ENCODE measurements around the gene BMPR1A. TPM values are rescaled to one million over a fixed set of nuclear protein-coding genes. Genes with fewer than 3 reads are reported as not detected.

BMPR1A gene
- total and polyA plus RNA-seq, 4 donors, result 2.2 to 16.0 (median 8.9) TPM

DNA sequence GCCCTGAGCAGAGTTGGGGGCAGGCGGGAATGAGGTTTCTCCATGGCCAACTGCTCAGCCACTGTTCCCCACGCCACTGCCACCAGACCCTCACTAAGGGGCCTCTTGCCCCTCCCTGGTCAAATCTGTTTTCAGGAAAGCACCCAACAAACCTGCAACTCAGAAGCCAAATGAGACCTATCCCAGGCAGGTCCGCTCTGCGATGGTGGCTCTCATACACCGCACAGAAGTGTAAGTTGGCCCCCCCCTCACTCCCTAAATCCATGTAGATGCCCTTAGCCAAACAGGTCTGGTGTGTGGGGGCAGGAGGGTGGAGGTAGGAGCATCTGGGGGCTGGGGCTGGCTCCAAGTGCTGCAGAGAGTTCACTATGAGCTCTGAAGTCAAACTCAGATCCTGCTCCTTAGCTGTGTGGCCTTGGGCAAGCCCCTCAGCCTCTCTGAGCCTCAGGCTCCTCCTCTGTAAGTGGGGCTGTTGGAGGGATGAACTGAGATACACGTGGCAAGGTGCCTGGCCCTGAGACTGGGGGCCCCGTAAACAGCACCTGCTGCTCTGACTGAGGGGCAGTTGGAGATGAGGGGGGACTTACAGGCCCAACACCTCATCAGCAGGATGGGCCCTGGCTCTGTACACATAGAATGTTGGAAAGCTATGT lies 199.9 kb downstream of the BMPR1A start:
- H3K9me3 ChIP-seq (ENCODE audit: control insufficient read depth in 4 of 4, low read length in 3 of 4), result no peaks in the 10 kb centered on the region
- peak overlapping the region in 1 of 3 donors; percentile 17 for H3K4me3 ChIP-seq (ENCODE audit: low read depth in 1 of 3, low read length in 3 of 3)
- no peaks in the 10 kb centered on the region for H3K36me3 ChIP-seq (ENCODE audit: control insufficient read depth in 4 of 4, insufficient read depth in 3 of 4, low read depth in 1 of 4, low read length in 3 of 4)
- peaks cover 2 to 28% (median 15%) of the 10 kb centered on the region in 4 donors for H3K4me1 ChIP-seq (ENCODE audit: control insufficient read depth in 4 of 4, insufficient read depth in 4 of 4, low read length in 3 of 4)
- no peak for DNase-seq (ENCODE audit: low spot score)
- H3K27ac ChIP-seq (ENCODE audit: low read depth in 1 of 2, low read length in 2 of 2), result peak overlapping the region; percentile 21 to 65
- no peaks in the 10 kb centered on the region for H3K27me3 ChIP-seq (ENCODE audit: control insufficient read depth in 4 of 4, insufficient read depth in 4 of 4, low read length in 3 of 4)
- TF ChIP-seq, protein P1, sequence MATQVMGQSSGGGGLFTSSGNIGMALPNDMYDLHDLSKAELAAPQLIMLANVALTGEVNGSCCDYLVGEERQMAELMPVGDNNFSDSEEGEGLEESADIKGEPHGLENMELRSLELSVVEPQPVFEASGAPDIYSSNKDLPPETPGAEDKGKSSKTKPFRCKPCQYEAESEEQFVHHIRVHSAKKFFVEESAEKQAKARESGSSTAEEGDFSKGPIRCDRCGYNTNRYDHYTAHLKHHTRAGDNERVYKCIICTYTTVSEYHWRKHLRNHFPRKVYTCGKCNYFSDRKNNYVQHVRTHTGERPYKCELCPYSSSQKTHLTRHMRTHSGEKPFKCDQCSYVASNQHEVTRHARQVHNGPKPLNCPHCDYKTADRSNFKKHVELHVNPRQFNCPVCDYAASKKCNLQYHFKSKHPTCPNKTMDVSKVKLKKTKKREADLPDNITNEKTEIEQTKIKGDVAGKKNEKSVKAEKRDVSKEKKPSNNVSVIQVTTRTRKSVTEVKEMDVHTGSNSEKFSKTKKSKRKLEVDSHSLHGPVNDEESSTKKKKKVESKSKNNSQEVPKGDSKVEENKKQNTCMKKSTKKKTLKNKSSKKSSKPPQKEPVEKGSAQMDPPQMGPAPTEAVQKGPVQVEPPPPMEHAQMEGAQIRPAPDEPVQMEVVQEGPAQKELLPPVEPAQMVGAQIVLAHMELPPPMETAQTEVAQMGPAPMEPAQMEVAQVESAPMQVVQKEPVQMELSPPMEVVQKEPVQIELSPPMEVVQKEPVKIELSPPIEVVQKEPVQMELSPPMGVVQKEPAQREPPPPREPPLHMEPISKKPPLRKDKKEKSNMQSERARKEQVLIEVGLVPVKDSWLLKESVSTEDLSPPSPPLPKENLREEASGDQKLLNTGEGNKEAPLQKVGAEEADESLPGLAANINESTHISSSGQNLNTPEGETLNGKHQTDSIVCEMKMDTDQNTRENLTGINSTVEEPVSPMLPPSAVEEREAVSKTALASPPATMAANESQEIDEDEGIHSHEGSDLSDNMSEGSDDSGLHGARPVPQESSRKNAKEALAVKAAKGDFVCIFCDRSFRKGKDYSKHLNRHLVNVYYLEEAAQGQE (IDR thresholded peaks at IDR 0.05), result no peak
- TF ChIP-seq, protein P2, sequence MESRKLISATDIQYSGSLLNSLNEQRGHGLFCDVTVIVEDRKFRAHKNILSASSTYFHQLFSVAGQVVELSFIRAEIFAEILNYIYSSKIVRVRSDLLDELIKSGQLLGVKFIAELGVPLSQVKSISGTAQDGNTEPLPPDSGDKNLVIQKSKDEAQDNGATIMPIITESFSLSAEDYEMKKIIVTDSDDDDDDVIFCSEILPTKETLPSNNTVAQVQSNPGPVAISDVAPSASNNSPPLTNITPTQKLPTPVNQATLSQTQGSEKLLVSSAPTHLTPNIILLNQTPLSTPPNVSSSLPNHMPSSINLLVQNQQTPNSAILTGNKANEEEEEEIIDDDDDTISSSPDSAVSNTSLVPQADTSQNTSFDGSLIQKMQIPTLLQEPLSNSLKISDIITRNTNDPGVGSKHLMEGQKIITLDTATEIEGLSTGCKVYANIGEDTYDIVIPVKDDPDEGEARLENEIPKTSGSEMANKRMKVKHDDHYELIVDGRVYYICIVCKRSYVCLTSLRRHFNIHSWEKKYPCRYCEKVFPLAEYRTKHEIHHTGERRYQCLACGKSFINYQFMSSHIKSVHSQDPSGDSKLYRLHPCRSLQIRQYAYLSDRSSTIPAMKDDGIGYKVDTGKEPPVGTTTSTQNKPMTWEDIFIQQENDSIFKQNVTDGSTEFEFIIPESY (IDR thresholded peaks at IDR 0.05), result no peak
- TF ChIP-seq YY1 (IDR thresholded peaks at IDR 0.05), result no peak
- 66% methylated on average over 7 of the region's 7 CpGs for WGBS
- H3K9ac ChIP-seq (ENCODE audit: low read depth in 1 of 2, low read length in 2 of 2), result peak overlapping the region in 1 of 2 donors; percentile 43

DNA sequence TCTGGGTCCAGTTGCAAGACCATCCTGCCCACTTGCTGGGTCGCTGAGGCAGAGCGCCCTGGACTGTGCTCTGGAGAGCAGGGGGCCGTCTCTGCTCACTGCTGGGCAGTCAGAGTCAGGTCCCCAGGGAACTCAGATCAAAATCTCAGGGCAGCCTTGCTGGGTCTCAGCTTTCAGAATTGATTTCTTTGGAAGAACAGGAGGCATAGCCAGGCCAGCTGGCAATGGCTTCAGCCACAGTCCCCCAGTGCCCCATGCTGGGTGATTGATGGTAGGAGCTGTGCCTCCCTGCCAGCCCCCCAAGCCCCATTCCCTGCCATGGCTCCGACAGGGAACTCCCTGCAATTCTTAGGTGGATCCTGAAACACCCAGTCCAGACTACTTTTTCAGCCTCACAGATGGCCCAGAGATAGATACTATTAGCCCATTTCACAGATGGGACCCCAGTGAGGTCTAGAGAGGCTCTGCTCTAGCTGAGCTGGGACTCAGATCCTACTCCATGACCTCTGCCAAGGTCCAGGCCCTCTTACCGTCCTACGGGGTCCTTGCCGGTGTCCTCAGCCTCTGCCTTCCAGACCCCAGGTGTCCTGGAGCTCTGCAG lies 200.5 kb downstream of the BMPR1A start:
- DNase-seq (ENCODE audit: low spot score), result no peak
- Histone ChIP-seq H3K9me3 (ENCODE audit: control insufficient read depth in 4 of 4, low read length in 3 of 4) (no peaks in the 10 kb centered on the region), H3K4me1 (ENCODE audit: control insufficient read depth in 4 of 4, insufficient read depth in 4 of 4, low read length in 3 of 4) (peaks cover 2 to 28% (median 15%) of the 10 kb centered on the region in 4 donors), H3K27ac (ENCODE audit: low read depth in 1 of 2, low read length in 2 of 2) (peak overlapping the region; percentile 21 to 65), H3K9ac (ENCODE audit: low read depth in 1 of 2, low read length in 2 of 2) (peak overlapping the region in 1 of 2 donors; percentile 14), H3K4me3 (ENCODE audit: low read depth in 1 of 3, low read length in 3 of 3) (peak overlapping the region in 1 of 3 donors; percentile 17), H3K36me3 (ENCODE audit: control insufficient read depth in 4 of 4, insufficient read depth in 3 of 4, low read depth in 1 of 4, low read length in 3 of 4) (no peaks in the 10 kb centered on the region), H3K27me3 (ENCODE audit: control insufficient read depth in 4 of 4, insufficient read depth in 4 of 4, low read length in 3 of 4) (no peaks in the 10 kb centered on the region)
- WGBS, result 85% methylated on average over 7 of the region's 7 CpGs
- TF ChIP-seq YY1 (IDR thresholded peaks at IDR 0.05) (no peak), TAF1 (conservative IDR thresholded peaks at IDR 0.05) (no peak), HNF4G (IDR thresholded peaks at IDR 0.05) (no peak), NR2F2 (IDR thresholded peaks at IDR 0.05) (no peak), GABPA (IDR thresholded peaks at IDR 0.05 in 1 of 2, conservative IDR thresholded peaks at IDR 0.05 in 1 of 2) (no peak), JUND (IDR thresholded peaks at IDR 0.05) (no peak), SP1 (IDR thresholded peaks at IDR 0.05) (no peak), RXRA (IDR thresholded peaks at IDR 0.05) (no peak), FOXA2 (IDR thresholded peaks at IDR 0.05) (no peak), FOXA1 (IDR thresholded peaks at IDR 0.05) (no peak), RAD21 (IDR thresholded peaks at IDR 0.05) (no peak), EGR1 (IDR thresholded peaks at IDR 0.05; ENCODE audit: low read depth in 2 of 2) (no peak), HNF4A (conservative IDR thresholded peaks at IDR 0.05) (no peak)
- TF ChIP-seq, protein P2 (IDR thresholded peaks at IDR 0.05), result no peak
- TF ChIP-seq, protein P3, sequence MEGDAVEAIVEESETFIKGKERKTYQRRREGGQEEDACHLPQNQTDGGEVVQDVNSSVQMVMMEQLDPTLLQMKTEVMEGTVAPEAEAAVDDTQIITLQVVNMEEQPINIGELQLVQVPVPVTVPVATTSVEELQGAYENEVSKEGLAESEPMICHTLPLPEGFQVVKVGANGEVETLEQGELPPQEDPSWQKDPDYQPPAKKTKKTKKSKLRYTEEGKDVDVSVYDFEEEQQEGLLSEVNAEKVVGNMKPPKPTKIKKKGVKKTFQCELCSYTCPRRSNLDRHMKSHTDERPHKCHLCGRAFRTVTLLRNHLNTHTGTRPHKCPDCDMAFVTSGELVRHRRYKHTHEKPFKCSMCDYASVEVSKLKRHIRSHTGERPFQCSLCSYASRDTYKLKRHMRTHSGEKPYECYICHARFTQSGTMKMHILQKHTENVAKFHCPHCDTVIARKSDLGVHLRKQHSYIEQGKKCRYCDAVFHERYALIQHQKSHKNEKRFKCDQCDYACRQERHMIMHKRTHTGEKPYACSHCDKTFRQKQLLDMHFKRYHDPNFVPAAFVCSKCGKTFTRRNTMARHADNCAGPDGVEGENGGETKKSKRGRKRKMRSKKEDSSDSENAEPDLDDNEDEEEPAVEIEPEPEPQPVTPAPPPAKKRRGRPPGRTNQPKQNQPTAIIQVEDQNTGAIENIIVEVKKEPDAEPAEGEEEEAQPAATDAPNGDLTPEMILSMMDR (IDR thresholded peaks at IDR 0.05; ENCODE audit: low read depth, low read length, missing input control), result no peak
- TF ChIP-seq, protein P4, sequence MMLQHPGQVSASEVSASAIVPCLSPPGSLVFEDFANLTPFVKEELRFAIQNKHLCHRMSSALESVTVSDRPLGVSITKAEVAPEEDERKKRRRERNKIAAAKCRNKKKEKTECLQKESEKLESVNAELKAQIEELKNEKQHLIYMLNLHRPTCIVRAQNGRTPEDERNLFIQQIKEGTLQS (IDR thresholded peaks at IDR 0.05), result no peak
- TF ChIP-seq, protein P1 (IDR thresholded peaks at IDR 0.05), result no peak
